Activated T-cell treated with anti-CD3 and anti-CD28 coated beads for 48 hours (primary cell): ENCODE measurements around the gene SLC6A9.

Source experiments
- DNase-seq: peaks from one replicate; pipeline ENCODE4 v3.0.0-alpha.2; 2020; ENCODE audit warnings: low read depth

Gene SLC6A9

GRCh38 chr1:43969746-43970466 lies 61.4 kb downstream of the SLC6A9 start, which contains the start of gene DPH2:
Gene DPH2, plus strand, starts transcription at chr1:43970010. Its CDS starts 166 bp downstream, at chr1:43970176.
- peak; percentile 93 for DNase-seq

GRCh38 chr1:43969416-43969745 lies 61.9 kb downstream of the SLC6A9 start:
- DNase-seq = no peak

- DNase-seq = no peak
Measured at GRCh38 chr1:43968348-43968948, 62.8 kb downstream of the SLC6A9 start.

- no peak for DNase-seq
Measured at GRCh38 chr1:43965316-43965715, 65.9 kb downstream of the SLC6A9 start.

GRCh38 chr1:43963890-43964289 lies 67.4 kb downstream of the SLC6A9 start:
- DNase-seq = no peak

GRCh38 chr1:43963006-43963405 lies 68.3 kb downstream of the SLC6A9 start:
- DNase-seq = no peak

- no peak for DNase-seq
Measured at GRCh38 chr1:43962324-43962723, 68.9 kb downstream of the SLC6A9 start.

GRCh38 chr1:43961692-43962091 lies 69.6 kb downstream of the SLC6A9 start:
- DNase-seq = no peak

- no peak for DNase-seq
Measured at GRCh38 chr1:43960798-43961197, 70.5 kb downstream of the SLC6A9 start.

GRCh38 chr1:43958351-43959255 lies 72.7 kb downstream of the SLC6A9 start:
- no peak for DNase-seq

GRCh38 chr1:43957407-43958040 lies 73.7 kb downstream of the SLC6A9 start:
- DNase-seq = no peak

- DNase-seq = no peak
Measured at GRCh38 chr1:43956234-43956633, 75.0 kb downstream of the SLC6A9 start.

- DNase-seq = no peak
Measured at GRCh38 chr1:43954036-43954435, 77.2 kb downstream of the SLC6A9 start.

GRCh38 chr1:43953361-43953760 lies 77.9 kb downstream of the SLC6A9 start:
- DNase-seq = no peak

GRCh38 chr1:43952731-43953346 lies 78.4 kb downstream of the SLC6A9 start:
- no peak for DNase-seq

- no peak for DNase-seq
Measured at GRCh38 chr1:43951021-43951985, 80.0 kb downstream of the SLC6A9 start.

GRCh38 chr1:43949678-43950077 lies 81.6 kb downstream of the SLC6A9 start:
- DNase-seq = no peak

GRCh38 chr1:43947874-43948437 lies 83.3 kb downstream of the SLC6A9 start:
- DNase-seq = no peak

- no peak for DNase-seq
Measured at GRCh38 chr1:43947061-43947873, 84.0 kb downstream of the SLC6A9 start.
